SKM-1 treated with dmso at 0.1 percent for 144 hours (cell line): Measurements from ENCODE around the gene TNNI3K.

ENCODE experiments used
- DNase-seq: peaks from one replicate; lab custom pipeline; 2025; ENCODE audit not compliant: unreplicated experiment; lab: John Stamatoyannopoulos, UW

The TNNI3K gene

DNA sequence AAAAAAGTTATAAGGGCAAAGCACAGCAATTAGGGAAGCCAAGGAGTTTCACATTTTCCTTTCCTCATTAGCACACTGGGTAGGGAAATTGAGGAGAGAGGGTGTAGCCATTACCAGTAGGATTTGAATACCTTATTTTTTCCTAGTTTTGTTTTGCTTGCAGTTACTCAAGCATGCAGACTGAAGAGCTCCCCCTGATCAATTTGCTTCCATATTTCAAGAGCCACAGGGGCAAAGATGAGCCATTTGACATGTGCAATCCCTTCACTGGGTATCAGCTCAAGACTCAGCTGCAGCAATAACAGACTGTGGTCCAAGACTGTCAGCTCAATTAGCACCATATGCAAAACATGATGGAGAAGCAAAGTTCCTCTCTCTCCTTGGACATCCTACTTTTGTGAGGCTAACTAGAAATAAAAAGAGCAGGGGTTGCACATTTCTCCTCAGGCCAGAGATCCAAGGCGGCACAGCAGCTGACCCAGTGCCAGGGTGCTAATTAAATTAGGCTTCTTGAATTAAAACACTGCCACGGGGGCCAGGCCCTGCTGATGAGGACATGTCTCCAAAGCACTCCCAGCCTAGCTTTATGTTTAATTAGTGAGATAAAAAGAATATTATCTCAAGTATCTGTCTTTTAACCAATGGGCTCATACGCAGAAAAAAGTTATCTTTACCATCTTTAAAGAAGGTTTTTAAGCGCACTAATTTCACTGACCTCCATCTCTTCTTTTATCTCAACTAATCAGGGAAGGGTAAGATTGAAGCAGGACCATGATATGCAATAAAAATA is 314.0 kb downstream of the TNNI3K start:
- no peak for DNase-seq

DNA sequence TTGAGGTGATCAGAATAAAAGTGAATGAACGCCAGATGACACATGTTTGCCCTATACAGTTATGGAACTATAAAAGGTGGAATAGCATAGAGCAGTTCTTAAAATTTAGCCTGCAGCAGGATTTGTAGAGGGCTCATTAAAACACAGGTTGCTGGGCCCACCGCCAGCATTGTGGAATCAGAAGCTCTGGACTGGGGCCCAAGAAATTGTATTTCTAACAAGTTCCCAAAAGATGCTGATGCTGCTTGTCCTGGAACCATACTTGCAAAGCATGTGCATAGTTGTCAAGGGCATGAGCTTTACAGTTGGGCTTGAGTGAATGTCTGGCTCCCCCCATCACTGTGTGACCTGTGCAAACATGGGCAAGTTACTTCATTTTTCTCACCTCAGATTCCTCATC is 314.7 kb downstream of the TNNI3K start:
- no peak for DNase-seq

DNA sequence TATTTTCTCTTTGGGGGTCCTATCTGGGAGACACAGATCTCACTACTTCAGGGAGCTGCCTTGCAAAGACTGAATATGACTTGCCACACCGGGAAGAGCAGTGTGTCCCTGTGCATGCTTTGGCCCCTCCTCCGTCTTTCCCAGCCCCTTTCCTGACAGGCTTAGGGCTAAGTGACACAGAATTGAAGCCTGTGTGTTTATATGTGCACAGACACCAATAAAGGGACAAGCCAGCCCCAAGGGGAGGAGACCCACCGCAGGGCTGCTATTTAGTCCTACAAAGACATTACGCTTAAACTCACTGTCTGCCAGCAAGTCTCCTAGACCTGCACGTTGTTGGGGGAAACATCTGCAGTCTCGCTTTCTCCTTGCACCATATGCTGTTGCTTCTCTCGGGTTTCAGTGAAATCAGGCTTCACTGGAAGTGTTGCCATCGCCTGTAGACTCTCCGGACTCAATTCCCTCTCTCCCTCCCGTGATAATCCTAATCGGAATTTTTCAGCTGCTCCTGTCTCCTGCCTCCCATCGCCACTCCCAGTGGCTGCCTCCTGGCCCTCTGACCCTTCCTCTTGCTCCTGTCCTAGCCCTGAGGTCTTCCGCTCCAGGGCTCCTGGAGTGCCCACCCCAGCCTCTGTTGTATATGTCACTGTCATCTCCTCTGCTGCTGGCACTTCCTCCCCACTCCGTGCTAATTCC is 335.8 kb downstream of the TNNI3K start:
- DNase-seq, result no peak

DNA sequence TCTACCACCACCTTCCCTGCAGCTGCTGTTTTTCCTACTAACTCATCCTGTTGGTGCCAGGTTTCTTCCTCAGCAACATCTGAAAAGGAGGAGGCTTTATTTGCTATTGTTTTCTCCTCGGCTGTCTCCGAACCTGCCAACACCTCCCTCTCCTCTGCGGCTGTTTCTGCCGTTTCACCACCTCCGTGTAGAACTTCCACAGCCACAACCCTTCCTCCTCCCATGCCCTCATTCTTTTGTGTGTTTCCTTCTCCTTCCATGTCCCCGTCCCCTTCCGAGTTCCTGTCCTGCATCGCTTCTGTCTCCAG is 336.3 kb downstream of the TNNI3K start:
- DNase-seq, result no peak

DNA sequence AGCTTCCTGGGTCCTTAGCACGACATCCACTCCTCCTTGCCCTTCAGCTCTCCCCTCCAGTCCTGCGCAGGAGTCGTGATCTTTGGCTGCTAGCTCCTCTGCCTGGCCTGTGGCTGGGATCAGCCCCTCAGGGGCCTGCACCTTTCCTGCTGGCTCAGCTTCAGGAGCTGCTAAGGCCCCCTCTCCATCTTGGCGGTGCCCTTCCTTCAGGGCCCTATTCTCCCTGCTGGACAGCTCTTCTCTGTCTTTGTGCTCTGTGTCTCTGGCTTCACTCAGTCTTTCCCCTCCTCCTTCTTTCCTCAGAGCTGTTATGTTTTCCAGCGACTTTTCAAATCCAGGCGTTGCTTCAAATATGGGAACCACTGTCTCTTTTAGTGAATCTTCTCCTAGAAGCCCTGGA is 336.7 kb downstream of the TNNI3K start:
- DNase-seq, result no peak

DNA sequence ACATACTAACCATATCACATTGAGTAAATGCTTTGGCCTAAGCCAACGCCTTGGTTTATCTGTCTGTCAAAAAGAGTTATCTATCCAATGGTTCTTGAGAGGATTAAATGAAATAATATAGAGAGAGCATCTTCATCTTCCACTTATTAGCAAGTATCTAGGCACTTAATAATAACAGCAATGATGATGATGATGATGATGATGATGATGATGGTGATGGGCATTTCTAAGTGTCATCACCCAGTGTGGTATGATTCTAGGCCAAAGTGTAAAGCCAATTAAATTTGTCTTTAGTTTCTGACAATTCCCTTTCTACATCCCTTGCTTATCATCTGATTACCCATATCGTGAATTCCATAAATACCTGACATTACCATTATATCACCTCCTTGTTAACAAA is 342.9 kb downstream of the TNNI3K start:
- no peak for DNase-seq

DNA sequence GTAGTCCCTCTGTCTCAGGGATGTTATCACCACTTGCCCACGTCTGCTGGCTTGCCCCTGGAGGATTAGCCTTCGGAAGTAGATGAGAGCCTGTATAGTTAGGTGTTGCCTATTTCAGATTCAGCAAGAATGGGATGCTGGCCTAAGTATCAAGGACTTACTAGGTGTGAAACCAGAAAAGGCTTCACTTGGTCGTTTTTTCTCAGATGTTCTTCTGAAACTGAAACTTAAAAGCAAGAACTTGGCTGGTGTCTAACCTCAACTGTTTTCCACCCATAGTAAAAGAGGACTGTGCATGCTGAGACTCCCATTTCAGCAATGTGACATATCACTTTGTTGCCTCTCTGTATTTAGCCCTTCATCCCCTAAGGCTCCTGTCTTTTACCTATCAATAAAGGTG is 344.2 kb downstream of the TNNI3K start:
- DNase-seq, result no peak

DNA sequence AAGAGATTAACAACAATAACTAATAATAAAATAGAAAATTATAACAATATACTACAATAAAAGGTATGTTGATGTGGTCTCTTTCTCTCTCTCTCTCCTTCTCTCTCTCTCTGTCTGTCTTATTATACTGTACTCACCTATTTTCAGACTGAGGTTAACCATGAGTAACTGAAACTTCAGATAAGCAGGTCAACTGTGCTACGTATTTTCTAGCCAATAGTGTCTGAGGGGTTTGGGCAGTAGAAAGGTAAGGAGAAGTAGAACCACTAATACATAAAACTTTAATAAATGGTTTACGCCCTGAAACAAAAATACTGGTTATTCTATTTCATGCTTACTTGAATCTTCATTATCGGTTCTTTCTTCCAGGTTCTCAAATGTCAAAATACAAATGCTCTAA is 348.2 kb downstream of the TNNI3K start:
- no peak for DNase-seq

DNA sequence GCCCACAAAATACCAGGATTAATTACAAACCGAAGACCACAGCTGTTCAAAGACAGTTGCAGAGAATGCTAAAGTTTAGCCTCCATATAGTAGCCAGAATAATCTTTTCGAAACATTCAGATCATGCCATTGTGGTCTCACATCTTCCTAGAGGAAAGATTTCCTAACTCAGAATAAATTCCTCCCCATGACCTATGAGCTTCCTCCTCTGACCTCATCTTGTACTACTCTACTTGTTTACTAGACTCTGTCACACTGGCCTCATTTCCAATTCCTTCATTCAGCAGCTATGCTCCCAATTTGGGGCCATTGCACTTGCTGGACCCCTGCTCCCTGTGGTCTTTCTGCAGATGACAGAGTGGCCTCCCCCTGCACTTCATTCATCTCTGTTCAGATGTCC is 349.0 kb downstream of the TNNI3K start:
- no peak for DNase-seq

DNA sequence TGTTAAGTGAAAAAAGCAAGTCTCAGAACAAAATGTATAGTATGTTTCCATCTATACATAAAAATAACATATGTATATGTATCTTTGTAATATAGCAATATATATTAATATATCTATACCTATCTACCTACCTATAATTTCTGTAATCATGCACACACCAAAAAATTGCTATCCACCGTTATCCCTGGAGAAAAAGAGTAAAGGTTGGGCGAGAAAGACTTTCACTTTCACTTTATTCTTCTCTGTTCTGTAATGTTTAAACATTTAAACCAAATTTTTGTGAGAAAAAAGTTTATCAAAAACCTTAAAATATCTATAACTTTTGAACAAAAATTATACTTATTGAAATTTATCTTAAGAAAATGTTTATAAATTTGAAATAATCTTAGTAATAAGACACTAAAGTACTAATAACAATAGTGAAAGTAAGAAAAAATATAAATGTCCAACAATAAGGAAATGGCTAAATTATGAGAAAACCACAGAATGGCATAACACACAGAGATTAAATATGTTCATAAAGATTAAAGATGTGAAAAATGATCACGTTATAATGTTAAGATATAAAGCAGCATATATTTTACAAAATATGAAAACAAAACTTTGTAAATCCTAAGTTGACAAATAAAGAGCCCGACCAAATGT is 351.2 kb downstream of the TNNI3K start:
- no peak for DNase-seq

DNA sequence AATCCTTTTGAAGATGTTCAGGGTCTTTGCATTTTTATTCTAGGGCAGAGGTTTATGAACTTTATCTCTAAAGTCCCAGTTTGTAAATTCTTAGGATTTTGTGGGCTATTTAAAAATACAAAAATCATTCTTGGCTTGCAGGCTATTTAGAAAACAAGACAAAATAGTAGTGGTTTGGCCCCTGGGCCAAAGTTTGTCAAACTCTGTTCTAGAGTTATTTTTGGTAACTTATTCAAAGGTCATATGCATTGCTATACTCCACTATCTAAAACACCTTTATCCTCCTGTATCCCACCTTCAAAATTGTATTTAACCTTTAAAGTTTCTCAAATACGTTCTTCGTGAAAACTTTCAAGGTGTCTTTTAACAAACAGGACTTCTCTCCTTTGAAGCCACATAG is 352.7 kb downstream of the TNNI3K start:
- no peak for DNase-seq

DNA sequence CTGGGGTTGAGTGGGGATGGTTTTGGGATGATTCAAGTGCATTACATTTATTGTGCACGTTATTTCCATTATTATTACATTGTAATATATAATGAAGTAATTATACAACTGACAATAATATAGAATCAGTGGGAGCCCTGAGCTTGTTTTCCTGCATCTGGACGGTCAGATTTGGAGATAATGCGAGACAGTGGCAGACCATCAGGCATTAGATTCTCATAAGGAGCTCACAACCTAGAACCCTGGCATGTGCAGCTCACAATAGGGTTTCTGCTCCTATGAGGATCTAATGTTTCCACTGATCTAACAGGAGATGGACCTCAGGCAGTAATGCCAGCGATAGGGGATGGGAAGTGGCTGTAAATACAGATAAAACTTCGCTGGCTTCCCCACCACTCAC is 355.1 kb downstream of the TNNI3K start:
- DNase-seq, result no peak

DNA sequence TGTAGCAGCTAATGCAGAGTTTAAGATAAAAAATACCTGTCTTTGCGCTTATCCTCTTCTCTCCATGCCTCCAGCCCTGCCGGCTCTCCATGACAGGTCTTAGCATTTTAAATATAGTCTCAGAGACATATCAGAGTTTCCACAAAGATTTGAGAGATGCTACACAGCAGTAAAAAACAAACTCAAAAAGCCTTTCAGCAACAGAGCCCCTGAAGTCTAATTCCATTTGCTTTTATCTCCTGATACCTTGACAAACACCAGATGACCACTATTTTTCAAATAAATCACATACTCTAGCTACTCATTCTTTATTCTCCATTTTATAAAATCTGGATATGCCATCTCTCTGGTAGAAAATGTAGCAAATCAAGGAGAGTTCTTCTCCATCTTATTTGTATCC is 356.8 kb downstream of the TNNI3K start:
- DNase-seq, result no peak

DNA sequence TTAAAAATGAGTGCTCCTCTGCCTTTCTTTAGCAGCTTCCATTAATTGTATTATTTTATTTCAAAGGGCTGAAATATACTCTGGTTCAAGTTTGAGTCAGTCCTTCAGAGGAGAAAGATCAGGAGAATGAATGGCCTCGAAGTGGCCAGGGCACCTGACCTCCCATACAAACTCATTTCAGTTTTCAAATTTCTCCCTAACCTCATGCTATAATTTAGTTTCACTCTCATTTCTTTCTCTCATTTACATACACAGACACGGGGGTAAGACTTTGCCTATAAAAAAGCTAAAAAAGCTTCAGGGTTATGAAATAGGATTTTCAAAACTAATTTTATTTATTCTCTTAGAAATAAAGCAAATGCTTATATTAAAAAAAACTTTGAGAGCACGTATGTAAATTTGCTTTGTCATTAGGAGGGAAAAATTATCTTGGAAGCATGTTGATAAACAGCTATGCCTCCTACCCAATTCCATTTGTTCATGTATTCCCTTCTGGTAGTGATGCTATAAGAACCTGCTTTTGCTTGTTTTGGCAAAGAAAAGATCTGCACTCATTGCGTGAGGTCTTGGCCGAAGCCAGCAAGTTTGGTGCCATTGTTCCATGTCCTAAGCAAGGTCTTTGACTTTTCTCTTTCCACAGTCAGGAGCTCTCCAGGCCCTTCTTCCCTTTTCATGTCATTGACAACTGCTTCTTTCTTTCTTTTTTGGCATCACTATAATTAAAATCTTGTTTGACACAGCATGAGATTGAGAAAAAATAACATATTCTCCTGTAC is 357.6 kb downstream of the TNNI3K start:
- DNase-seq, result no peak
